ENCODE measurements around the gene ABCC2.

ABCC2 gene

DNA sequence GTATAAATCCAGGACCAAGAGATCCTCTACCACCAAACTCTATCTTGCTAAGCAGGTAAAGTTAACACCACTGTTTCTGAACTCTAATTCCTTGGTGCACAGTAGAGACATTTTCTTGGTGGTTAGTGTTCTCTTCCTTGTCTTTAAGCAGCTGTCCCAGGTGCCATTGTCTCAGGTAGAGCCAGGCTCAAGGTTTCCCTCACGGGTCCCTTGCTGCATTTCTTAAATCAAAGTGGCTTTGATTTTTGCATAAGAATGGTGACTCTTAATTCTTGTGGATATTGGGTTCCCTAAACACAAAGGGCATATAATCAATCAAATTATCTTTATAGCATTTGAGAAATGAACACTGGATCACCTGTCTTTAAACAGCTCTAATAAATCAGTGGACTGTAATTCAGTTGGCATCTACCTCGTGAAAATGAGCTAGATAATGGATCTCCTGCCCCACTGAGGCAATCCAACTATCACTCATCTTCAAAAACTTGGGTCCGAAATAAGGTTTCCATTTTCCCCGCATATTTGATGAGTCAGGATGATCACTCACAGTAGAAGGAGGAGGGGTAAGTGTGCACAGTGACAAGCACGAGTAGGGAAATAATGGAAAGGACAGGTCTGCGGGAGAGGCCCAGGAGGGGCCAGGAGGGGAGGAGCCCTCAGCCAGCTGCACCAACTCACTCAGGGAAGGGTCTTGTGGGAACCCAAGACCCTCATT lies 2.4 kb downstream of the ABCC2 start:
- H3K27ac Mint-ChIP-seq: no peak overlapping the region
- H3K4me1 Mint-ChIP-seq: peaks cover 2% of the 10 kb centered on the region
- H3K36me3 Mint-ChIP-seq: no peaks in the 10 kb centered on the region
- H3K27me3 Mint-ChIP-seq: no peaks in the 10 kb centered on the region
- no peak for DNase-seq
- CTCF ChIA-PET: no interaction called here
- H3K9me3 Mint-ChIP-seq: no peaks in the 10 kb centered on the region
- H3K4me3 Mint-ChIP-seq: no peak overlapping the region

GRCh38 chr10:99785646-99786045 lies 3.2 kb downstream of the ABCC2 start:
- H3K27me3 Mint-ChIP-seq: no peaks in the 10 kb centered on the region
- no peaks in the 10 kb centered on the region for H3K4me1 Mint-ChIP-seq
- CTCF ChIA-PET: no interaction called here
- DNase-seq: no peak
- no peaks in the 10 kb centered on the region for H3K36me3 Mint-ChIP-seq
- no peak overlapping the region for H3K4me3 Mint-ChIP-seq
- H3K27ac Mint-ChIP-seq: no peak overlapping the region
- H3K9me3 Mint-ChIP-seq: no peaks in the 10 kb centered on the region

DNA sequence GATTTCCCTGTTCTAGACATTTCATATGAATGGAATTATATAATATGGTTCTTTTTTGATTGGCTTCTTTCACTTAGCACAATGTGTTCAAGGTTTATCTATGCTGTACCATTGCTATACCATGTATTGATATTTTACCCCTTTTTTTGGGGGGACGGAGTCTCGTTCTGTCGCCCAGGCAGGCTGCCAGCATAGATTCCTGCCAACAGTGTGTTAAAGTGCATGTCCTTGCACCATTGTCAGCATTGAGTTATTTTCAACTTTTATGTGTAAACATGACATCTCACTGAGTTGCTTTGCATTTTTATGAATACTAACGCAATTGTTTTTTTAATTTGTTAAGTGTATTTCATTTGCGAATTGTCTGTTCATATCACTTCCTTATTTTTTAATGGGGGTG lies 4.9 kb downstream of the ABCC2 start:
- no peak overlapping the region for H3K27ac Mint-ChIP-seq
- DNase-seq: no peak

GRCh38 chr10:99787782-99788445 lies 5.5 kb downstream of the ABCC2 start:
- Mint-ChIP-seq H3K36me3 (no peaks in the 10 kb centered on the region), H3K27me3 (no peaks in the 10 kb centered on the region), H3K4me3 (no peak overlapping the region), H3K4me1 (no peaks in the 10 kb centered on the region), H3K9me3 (no peaks in the 10 kb centered on the region), H3K27ac (no peak overlapping the region)
- DNase-seq: no peak
- CTCF ChIA-PET: interaction anchor here (0.6 kb wide), 1 partner anchor 34 kb away, joined by 3 read pairs; no protein-coding TSS in a partner anchor

More for the DNA sequence above, 4.9 kb downstream of the ABCC2 start:
- no peak overlapping the region for H3K4me3 Mint-ChIP-seq
- H3K36me3 Mint-ChIP-seq: no peaks in the 10 kb centered on the region
- CTCF ChIA-PET: interaction anchor here (0.6 kb wide), 1 partner anchor 34 kb away, joined by 3 read pairs; no protein-coding TSS in a partner anchor
- no peaks in the 10 kb centered on the region for H3K9me3 Mint-ChIP-seq
- H3K4me1 Mint-ChIP-seq: no peaks in the 10 kb centered on the region
- H3K27me3 Mint-ChIP-seq: no peaks in the 10 kb centered on the region

- no peak overlapping the region for H3K27ac Mint-ChIP-seq
- H3K4me3 Mint-ChIP-seq: no peak overlapping the region
- CTCF ChIA-PET: no interaction called here
Measured at GRCh38 chr10:99788598-99789256, 6.3 kb downstream of the ABCC2 start.

DNA sequence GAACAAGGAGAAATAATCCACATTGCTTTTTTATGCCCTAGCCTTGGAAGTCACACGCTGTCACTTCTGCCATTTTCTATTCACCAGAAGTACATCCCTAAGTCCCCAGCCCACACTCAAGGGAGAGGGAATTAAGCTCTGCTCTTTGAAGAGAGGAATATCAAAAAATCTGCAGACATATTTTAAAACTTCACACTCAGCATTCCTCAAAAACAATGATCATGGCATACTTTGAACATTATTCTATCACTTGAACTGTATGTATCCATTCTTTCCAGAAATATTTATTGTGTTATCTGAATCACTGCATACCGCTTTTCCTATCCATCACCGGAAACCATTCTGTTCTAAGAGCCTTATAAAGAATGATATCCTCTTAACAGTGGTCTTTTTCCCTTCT lies 9.4 kb downstream of the ABCC2 start:
- Mint-ChIP-seq H3K4me1 (no peaks in the 10 kb centered on the region), H3K27ac (no peak overlapping the region), H3K4me3 (no peak overlapping the region), H3K9me3 (no peaks in the 10 kb centered on the region), H3K27me3 (no peaks in the 10 kb centered on the region), H3K36me3 (no peaks in the 10 kb centered on the region)
- no peak for DNase-seq
- CTCF ChIA-PET: interaction anchor here (1.2 kb wide), 2 partner anchors 10 to 54 kb away, joined by 3 to 4 read pairs; no protein-coding TSS in a partner anchor

More at GRCh38 chr10:99788598-99789256, 6.3 kb downstream of the ABCC2 start:
- Mint-ChIP-seq H3K27me3 (no peaks in the 10 kb centered on the region), H3K9me3 (no peaks in the 10 kb centered on the region), H3K36me3 (no peaks in the 10 kb centered on the region), H3K4me1 (no peaks in the 10 kb centered on the region)
- DNase-seq: no peak

- CTCF ChIA-PET: no interaction called here
- H3K9me3 Mint-ChIP-seq: no peaks in the 10 kb centered on the region
- no peak for DNase-seq
- H3K36me3 Mint-ChIP-seq: no peaks in the 10 kb centered on the region
- no peak overlapping the region for H3K27ac Mint-ChIP-seq
- H3K4me3 Mint-ChIP-seq: no peak overlapping the region
- no peaks in the 10 kb centered on the region for H3K27me3 Mint-ChIP-seq
- no peaks in the 10 kb centered on the region for H3K4me1 Mint-ChIP-seq
Measured at GRCh38 chr10:99793819-99794218, 11.4 kb downstream of the ABCC2 start.

GRCh38 chr10:99796928-99797327 lies 14.5 kb downstream of the ABCC2 start:
- Mint-ChIP-seq H3K36me3 (no peaks in the 10 kb centered on the region), H3K27ac (no peak overlapping the region), H3K4me3 (no peak overlapping the region), H3K4me1 (no peaks in the 10 kb centered on the region), H3K9me3 (no peaks in the 10 kb centered on the region), H3K27me3 (no peaks in the 10 kb centered on the region)
- DNase-seq: no peak
- CTCF ChIA-PET: interaction anchor here (1.1 to 1.2 kb wide), 2 partner anchors 65 to 249 kb away, joined by 3 read pairs; partner anchors contain the start of genes COX15 and CUTC

GRCh38 chr10:99798031-99798430 lies 15.6 kb downstream of the ABCC2 start:
- no peak for DNase-seq
- Mint-ChIP-seq H3K27me3 (no peaks in the 10 kb centered on the region), H3K4me1 (no peaks in the 10 kb centered on the region), H3K9me3 (no peaks in the 10 kb centered on the region), H3K27ac (no peak overlapping the region), H3K36me3 (no peaks in the 10 kb centered on the region), H3K4me3 (no peak overlapping the region)
- CTCF ChIA-PET: interaction anchor here (0.6 to 1.2 kb wide), 3 partner anchors 66 to 248 kb away, joined by 3 read pairs; partner anchors contain the start of genes COX15 and CUTC

- Mint-ChIP-seq H3K4me3 (no peak overlapping the region), H3K9me3 (no peaks in the 10 kb centered on the region), H3K27me3 (no peaks in the 10 kb centered on the region), H3K4me1 (no peaks in the 10 kb centered on the region), H3K36me3 (no peaks in the 10 kb centered on the region), H3K27ac (no peak overlapping the region)
- no peak for DNase-seq
- CTCF ChIA-PET: interaction anchor here (0.6 to 1.3 kb wide), 2 partner anchors 9 to 76 kb away, joined by 3 read pairs; no protein-coding TSS in a partner anchor
Measured at GRCh38 chr10:99798920-99799319, 16.5 kb downstream of the ABCC2 start.

DNA sequence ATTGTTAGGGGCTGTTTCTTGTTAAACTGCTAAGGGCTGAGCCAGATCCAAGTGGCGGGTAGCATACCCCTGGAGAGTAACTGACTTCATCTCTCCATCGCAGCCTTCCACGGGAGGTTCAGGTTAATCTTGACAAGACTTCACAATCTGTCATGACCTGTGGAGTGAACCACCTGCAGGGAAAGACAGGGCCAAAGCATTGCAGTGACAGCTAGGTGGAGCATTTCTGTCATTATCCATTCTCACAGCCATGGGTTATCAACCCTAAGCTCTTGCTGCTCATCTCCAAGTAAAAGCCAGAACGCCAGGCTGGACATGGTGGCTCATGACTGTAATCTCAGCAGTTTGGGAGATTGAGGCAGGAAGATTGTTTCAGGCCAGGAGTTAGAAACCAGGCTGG lies 17.2 kb downstream of the ABCC2 start:
- CTCF ChIA-PET: interaction anchor here (1.3 kb wide), 1 partner anchor 10 kb away, joined by 3 read pairs; no protein-coding TSS in a partner anchor
- Mint-ChIP-seq H3K36me3 (no peaks in the 10 kb centered on the region), H3K4me3 (no peak overlapping the region), H3K4me1 (no peaks in the 10 kb centered on the region), H3K9me3 (no peaks in the 10 kb centered on the region), H3K27me3 (no peaks in the 10 kb centered on the region), H3K27ac (no peak overlapping the region)
- DNase-seq: no peak

- no peaks in the 10 kb centered on the region for H3K36me3 Mint-ChIP-seq
- no peak overlapping the region for H3K27ac Mint-ChIP-seq
- H3K9me3 Mint-ChIP-seq: no peaks in the 10 kb centered on the region
- no peaks in the 10 kb centered on the region for H3K4me1 Mint-ChIP-seq
- DNase-seq: no peak
- CTCF ChIA-PET: no interaction called here
- H3K4me3 Mint-ChIP-seq: no peak overlapping the region
- no peaks in the 10 kb centered on the region for H3K27me3 Mint-ChIP-seq
Measured at GRCh38 chr10:99804471-99804870, 22.0 kb downstream of the ABCC2 start.

DNA sequence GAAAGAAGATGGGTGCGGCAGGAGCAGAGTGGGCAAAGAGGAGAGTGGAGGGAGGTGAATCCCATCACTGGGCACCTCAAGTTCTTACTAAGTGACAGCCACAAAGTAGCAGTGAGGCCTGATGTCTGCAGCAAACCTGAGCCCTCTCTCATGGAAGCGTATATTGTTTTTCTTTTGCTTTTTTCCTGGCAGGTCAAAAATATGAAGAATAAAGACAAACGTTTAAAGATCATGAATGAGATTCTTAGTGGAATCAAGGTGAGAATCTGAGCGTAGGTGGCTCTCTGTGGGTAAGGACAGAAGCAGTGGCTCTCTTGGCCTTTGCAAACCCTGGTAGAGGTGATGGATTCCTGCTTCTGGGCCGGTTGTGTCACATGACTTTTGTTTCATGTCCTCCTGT lies 22.8 kb downstream of the ABCC2 start:
- H3K27ac Mint-ChIP-seq: no peak overlapping the region
- no peak for DNase-seq

GRCh38 chr10:99806091-99806490 lies 23.7 kb downstream of the ABCC2 start:
- H3K27ac Mint-ChIP-seq: no peak overlapping the region
- CTCF ChIA-PET: no interaction called here
- H3K4me3 Mint-ChIP-seq: no peak overlapping the region
- no peaks in the 10 kb centered on the region for H3K4me1 Mint-ChIP-seq
- no peaks in the 10 kb centered on the region for H3K27me3 Mint-ChIP-seq
- H3K9me3 Mint-ChIP-seq: no peaks in the 10 kb centered on the region
- DNase-seq: no peak
- H3K36me3 Mint-ChIP-seq: no peaks in the 10 kb centered on the region

More for the DNA sequence above, 22.8 kb downstream of the ABCC2 start:
- H3K27me3 Mint-ChIP-seq: no peaks in the 10 kb centered on the region
- no peaks in the 10 kb centered on the region for H3K36me3 Mint-ChIP-seq
- CTCF ChIA-PET: no interaction called here
- no peak overlapping the region for H3K4me3 Mint-ChIP-seq
- H3K4me1 Mint-ChIP-seq: no peaks in the 10 kb centered on the region
- no peaks in the 10 kb centered on the region for H3K9me3 Mint-ChIP-seq
